DMS114 treated with DMSO at 0.1 percent for 48 hours (cell line): ENCODE data around the gene SELENBP1.

Experiments used
- DNase-seq: peaks from one replicate; lab custom pipeline; 2025; ENCODE audit not compliant: unreplicated experiment; lab: John Stamatoyannopoulos, UW

The SELENBP1 gene

DNA sequence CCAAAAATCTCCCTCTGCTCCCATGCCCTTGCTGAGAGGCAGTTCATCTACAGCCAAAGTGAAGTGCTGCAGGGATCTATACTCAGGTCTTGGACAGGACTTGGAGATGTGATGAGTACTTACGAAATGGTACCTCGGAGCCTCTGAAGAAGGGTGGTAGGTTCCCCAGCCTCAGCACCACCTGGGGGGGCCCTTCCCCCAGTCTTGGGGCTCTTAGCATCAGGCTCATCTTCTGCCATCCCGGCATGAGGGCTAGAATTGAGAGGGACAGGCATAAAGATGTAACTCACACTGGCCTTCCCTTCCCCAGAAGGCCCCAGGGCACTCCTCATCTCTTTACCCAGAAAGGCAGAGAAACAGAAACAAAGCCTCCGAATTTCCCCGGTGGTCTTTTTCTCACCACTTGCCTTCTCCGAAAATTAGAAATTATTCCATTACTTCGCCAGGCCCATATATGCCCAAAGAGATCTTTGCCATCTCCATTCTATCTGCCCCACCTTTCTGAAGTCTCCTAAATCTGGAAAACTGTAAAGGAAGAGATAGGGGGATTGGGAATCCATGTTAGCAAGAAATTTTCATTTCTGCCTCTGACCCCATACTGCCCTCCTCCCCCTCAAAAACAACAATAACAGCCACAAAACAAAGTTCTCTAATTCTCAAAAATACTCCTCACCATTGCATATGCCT lies 26.3 kb downstream of the SELENBP1 start:
- no peak for DNase-seq

DNA sequence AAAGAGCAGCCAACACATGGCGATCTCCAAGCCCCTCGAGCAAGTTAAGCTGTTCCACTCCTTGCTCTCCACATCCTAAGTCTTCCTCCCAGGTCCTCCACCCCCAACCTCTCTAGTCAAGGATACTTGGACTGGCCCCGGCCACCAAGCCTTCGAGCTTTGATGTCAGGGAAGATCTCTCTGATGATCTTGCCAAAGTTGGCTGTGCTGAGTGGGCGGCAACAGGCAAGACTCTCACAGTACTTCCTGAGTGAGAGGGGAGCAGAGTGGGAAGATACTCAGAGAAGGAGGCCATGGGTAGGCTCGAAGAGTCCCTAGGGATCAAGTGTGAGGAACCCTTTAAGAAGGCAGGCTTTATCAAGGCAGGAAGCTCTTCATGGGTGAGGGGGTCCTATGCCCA lies 28.2 kb downstream of the SELENBP1 start:
- DNase-seq = no peak

DNA sequence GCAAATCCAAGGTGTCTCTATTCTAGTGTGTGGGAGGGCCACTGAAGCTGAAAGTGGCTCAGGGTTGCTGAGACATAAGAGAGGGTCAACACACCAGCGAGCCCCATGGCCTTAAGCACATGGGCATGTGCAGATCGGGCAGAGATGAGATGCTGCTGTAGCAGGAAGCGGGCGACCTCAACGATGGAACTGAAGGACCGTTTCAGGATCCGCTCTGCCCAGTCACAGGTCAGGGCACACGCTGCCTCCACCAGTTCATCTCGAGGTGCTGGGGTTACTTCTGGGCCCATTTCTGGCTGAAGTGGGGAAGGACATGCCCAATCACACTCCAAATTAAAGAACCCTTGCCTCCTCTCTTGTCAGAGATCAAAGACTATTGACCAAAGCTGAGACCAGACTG lies 28.9 kb downstream of the SELENBP1 start:
- no peak for DNase-seq

DNA sequence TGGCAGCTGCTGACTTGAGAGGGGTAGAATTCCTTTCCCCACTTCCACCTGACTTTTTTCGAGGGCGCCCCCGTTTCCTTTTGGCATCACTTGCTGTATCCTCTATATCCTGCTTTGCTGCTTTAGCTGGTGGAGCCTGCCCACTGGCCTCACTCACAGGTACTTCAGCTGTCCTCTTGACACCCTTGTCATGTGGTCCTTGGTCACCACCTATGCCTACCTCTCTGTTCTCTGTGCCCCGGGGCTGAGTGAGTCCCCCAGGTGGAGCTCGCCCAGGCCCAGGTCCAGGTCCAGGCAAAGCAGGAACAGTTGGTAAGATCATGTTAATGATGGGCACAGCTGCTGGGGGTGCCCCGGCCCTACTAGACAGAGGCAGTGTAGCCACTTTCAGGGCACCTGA lies 29.9 kb downstream of the SELENBP1 start:
- no peak for DNase-seq

DNA sequence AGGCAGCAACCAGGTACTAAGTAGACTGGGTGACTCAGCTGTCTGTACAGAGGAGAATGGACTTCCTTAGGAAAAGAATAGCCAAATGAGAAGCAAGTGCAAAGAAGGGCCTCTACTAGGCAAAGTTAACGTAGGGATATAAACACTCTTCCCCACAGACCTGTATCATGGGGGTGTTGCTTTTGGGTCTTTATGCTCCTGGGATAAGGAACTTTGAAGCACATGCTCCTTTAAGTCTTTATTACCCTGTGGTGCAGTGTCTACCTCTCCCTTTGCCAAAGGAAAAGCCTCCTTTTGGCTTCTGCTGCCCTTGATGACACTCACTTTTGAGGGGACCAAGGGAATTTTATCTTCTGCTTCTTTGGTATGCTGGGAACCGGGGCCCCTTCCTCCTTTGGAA lies 30.5 kb downstream of the SELENBP1 start:
- no peak for DNase-seq

DNA sequence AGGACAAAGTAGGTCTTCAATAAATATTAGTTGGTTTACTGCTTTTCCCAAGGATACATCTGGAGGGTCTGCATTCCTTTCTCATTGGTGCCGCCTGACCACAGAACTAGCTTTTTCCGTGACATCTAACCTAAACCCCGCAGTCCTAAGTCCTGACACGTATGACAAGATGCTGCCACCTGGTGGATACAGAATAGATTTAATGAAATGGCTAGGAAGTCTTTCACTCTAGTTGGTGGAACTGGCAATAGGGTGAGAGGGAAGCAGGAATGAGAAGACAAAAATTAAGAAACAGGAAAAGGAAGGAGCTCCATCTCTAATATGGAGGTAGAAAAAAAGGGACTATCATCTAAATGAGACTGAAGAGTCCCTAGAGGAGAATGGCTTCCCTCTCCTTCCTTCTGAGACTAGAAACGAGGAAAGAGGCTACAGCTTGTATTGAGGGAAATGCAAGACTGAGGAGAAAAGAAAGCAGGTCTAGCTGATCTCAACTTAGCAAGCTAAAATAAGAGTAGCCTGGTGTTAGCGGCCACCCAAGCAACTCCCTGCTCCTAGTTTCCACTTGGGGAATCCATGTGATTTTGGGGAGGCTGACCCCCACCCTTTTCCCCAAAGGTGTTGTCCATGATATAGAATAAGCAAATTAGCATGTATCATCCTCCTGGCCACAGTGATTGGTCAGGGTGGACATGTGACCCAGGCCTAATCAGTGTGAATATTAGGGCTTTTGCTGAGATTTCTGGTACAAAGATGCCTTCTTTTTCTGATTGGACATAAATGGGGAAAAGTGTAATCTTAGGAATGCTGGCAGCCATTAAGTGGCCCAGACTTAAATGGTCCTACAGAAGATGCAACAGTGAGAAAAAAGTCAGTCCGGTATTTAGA lies 31.4 kb downstream of the SELENBP1 start:
- peak; percentile 91 for DNase-seq

DNA sequence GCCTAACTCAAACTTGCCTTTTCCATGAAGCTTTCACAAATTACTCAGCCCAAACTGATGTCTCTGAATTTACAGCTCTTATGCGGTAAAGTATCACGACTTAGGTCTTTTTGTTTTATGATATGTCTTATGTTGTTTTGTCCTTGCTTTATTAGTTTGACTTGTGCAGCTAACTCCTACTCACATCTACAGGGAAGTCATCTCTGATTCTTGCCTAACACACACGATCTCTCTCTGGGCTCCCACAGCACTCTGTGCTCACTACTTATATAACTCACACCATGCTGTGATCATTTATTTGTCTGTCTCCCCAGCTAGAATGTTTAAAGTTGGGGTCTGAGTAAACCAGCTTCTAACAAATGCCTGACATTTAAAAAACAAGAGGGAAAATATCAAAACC lies 35.9 kb downstream of the SELENBP1 start:
- DNase-seq = no peak

DNA sequence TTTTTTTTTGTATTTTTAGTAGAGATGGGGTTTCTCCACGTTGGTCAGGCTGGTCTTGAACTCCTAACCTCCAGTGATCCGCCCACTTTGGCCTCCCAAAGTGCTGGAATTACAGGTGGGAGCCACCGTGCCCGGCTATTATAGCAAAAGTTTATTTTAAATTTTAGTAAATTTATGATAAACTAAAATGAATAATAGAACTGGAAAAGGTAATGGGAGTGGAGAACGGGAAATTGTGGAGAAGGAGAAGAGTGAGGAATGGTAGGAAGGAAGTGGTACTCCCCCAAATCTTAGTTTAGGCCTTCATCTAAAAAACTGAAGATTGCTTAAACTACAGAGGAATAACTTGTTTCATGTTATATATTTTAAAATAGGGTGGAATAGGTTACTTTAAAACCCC lies 37.7 kb downstream of the SELENBP1 start:
- no peak for DNase-seq

DNA sequence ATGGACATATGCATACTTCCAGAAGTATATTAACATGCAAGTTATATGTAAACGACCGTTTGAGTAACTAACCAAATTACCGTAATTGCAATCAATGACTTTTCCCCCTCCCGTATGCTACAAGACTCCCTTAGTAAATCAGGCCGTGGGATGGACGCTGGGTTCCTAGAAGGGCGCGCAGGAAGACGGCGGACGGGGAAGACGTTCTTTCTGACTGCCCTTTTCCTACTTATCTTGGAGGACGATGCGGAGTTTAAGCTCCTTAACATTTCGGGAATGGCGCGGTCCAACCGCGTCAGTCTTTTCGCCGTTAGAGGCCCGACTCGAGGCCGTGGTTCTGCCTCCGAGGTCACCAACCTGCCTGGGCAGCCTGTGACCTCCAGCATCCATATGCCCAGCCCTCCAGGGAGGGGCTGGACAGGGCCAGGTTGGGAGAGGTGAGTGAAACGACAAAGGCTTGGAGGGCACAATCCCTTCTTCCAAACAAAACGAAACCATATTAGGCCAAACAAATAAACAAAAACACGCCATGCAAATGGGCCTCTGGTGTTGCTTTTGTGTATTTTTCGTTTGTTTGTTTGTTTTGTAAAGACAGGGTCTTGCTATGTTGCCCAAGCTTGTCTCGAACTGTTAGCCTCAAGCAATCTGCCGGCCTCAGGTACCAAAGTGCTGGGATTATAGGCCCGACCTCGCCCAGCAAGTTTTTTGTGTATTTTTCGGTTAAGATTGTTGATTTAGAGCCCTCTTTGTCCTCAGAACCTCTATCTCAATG lies 44.4 kb downstream of the SELENBP1 start:
- no peak for DNase-seq

DNA sequence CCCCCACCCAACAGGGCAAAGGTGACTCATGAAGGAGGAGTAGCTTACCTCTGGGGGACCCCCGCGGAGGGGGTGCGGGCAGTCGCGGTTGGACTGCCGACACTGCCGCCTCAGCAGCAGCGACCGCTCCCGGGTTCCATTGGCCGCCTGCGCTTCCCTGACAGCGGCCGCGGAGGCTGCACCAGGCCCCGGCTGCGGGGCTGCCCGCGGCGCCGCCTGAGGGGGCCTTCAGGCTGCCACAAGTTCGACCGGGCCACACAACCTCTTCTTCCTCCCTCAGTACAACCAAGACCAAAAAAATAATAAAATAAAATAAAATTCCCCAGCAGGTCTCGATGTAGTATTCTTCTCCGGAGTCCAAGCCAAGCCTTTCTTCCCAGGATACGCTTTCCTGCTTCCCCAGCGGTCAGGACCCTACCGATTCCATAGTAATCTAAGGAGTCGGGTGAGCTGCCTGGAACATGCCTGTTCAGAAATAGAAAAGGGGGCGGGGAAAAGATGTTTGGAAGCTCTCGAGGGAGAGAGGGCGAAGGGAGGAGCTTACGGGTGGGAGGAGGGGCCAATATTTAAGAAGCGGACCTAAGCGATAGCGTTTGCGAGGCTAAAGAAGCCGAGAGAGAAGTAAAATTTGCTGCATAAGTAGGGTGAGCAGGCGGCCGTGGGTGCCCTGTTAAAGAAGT lies 45.1 kb downstream of the SELENBP1 start, which contains the start of gene PI4KB:
Gene PI4KB, minus strand, starts transcription at position 194 of the 680 bp plus-strand sequence. CDS start 10,935 bp downstream, outside the sequence.
- DNase-seq = peak; percentile 100

DNA sequence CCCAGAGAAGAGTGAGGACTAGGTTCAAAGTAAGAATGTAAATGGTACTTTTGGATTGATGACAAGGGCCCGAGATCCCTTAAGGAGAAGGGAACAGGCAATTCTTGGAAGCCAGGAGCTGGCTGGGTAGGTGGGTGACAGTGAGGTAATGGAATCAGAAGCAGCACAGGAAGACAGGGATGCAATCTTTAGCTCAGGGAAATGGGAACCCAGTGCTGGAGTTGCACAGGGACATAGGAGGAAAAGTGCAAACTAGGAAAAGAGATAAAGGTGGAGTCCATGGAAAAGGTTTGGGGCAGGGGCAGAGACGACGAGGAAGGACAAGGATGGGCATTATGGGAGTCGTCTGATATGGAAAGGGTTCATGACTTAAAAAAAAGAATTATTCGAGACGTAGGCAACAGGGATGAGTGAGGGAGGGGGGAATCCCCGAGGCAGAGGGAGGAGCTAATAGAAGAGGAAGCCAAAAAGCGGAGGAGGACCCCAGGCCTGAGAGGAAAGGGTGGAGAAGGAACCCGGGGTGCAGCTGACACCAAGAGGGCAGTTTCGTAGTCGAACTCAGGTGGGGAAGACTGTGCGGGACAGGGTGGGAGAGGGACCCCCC lies 45.8 kb downstream of the SELENBP1 start:
- peak; percentile 44 for DNase-seq

DNA sequence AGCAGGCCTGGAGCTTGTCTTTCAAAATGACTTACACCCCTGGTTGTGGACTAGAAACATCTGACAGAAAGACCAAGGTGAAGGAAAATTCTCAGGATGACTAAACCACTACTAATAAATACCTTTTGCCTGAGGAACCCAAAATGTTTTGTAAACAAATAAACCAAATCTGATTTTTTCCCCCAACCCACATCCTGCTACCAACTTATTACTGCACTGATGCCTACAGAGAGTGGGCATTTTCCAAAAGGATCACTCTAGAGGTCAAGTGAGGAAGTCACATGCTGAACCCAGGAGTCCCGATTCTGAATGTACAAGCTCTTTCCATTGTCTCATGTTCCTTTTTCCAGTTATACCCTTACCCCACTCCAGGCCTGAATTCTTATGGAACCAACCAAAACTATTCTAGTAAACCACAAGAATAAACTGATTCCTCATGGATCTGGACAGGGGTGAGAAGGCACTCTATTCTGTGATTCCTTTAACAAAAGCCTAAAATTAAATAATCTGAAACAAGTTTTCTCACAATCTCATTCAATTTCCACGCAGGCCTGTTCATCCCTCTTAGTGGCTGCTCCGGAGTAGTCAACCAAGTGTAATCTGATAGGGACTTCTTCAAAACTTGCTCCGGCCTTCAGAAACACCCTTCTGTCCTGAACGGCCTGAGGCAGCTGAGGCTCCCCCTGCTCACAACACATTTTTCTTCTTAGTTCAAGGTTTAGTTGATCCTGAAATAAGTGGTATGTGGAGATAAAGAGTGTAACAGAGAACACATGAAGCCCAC lies 46.7 kb downstream of the SELENBP1 start:
- no peak for DNase-seq

DNA sequence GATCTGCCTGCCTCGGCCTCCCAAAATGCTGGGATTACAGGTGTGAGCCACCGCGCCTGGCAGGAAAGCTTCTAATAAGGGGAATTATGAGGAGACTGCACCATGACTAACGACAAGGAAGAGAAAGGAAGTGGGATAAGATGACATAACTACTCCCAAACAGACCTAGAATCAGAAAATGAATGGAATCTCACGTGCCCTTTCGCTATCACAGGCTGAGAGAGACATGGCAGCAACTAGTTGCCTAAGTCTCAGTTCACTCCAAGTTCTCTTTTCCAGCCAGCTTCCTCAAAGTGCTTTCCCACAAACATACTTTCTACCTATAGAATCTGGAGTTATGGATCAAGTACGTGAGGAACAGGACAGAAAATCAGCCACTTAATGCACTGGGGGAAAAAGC lies 47.3 kb downstream of the SELENBP1 start:
- DNase-seq = no peak

DNA sequence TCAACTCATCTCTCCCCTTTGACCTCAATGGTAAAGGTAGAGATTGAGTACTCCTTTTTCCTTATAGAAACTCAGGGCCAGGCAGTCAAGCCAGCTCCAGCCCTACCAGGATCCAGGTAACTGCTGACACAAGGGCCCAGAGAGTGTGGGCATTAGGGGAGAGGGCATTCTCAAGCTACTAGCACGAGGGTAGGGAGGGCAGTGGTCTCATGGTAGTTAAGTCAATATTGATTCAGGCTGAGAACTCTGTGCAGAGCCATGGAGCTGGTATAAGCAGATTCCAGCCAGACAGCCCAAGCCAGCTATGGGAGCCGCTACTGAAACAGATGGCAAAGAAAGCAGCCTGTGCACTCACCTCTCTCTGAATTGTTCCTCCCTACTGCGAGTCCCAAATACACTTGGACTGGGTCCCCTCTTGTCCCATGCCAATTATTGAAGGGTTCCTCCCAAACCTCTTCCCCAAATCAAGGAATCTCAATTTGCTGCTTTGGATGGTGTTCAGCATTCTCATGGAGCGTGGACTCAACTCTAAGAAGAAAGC lies 48.0 kb downstream of the SELENBP1 start:
- DNase-seq = no peak

DNA sequence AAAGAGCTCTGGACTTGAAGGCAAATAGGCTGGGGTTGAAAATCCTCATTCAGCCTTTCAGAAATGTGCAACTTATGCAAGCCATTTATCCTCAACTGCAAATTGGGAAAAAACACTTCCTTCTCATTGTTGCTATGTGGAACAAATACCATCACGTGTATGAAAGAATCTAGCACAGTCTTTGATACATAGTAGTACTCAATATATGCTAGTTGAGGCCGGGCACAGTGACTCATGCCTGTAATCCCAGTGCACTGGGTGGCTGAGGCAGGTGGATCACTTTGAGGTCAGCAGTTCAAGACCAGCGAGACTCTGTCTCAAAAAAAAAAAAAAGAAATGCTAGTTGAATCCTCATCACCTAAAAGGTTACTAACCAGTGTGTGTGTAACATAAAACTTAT lies 53.5 kb downstream of the SELENBP1 start:
- no peak for DNase-seq

DNA sequence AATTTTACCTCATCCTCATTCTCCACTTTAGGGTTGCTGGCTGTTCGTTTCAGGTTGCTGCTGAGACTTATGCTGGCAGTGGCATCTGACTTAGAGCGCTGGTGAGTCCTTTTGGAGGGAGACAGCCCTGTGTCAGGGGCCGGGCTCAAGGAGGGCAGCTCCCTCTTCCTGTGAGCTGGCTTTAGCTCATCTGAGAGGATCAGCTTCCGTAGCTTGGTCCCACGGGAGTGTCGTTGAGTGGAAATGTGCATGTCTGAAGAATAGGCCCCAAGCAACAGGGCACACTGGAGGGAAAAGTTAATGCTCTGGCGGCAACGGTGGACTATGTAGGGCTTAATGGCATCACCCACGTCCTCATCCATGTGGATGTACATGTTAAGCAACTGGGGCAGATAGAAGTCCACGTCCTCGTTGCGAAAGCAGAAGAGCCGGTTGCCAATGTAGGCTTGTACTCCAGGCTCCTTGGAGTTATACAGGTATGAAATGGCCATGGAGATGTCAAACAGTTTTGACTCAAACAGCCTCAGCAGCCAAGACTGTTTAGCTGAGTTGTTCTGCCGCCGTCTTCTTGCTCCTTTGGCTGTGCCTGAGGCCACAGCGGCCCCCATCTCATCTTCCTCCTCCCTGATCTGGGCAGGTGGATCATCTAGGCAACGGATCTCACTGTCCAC lies 56.8 kb downstream of the SELENBP1 start:
- no peak for DNase-seq
